HepG2 (cell line): ENCODE results near the gene ALS2CL. TPM values are rescaled to one million over a fixed set of nuclear protein-coding genes. Genes with fewer than 3 reads are reported as not detected.

ENCODE experiments used
- ATAC-seq: fragments of 200-7000 bp; cut with Tn5 transposase; 3 replicates; pipeline ENCODE4 v1.9.1; 2020; ENCODE audit warnings: mild to moderate bottlenecking, moderate library complexity
- BruUV-seq: library from RNA; stranded (reverse); fragments of 400-500 nt; replicated peaks from 2 replicates; lab custom pipeline; 2021; lab: Mats Ljungman, UMichigan
- CTCF ChIA-PET: fragments of 300-600 bp; formaldehyde crosslinking; extraction: SDS; loops from one replicate; lab custom pipeline; 2021; ENCODE audit warnings: low total read pairs, inconsistent platforms, low intra/inter-chr PET ratio; lab: Yijun Ruan, JAX
- POLR2A ChIA-PET: fragments of 350-600 bp; sonication (Branson Sonifier 250); formaldehyde crosslinking; loops from one replicate; lab custom pipeline; 2020; ENCODE audit warnings: antibody characterized with exemption, inconsistent platforms; lab: Yijun Ruan, JAX
- DNase-seq: peaks from one replicate; pipeline ENCODE4 v3.0.0-alpha.2; 2015; ENCODE audit warnings: low spot score
- FAIRE-seq: peaks from 3 replicates; lab custom pipeline; 2011; peaks lifted over from hg19 to GRCh38; lab: Jason Lieb, UNC
- H2AFZ ChIP-seq: one replicate; pipeline ENCODE4 v1.6.1; 2011; ENCODE audit warnings: low read length, inconsistent platforms
- H3K27ac ChIP-seq: fragments of 300-600 bp; 3 replicates; pipeline ENCODE4 v1.8.0; 2011; ENCODE audit warnings: mixed run types, mild to moderate bottlenecking, mixed read lengths, low read length, inconsistent platforms; ENCODE audit not compliant: insufficient read depth; ENCODE audit errors: extremely low read length
- H3K27me3 ChIP-seq, 2 experiments: fragments of 200-600 bp in 1 of 2; 2 replicates in 1 of 2; 3 replicates in 1 of 2; pipeline versions ENCODE4 v1.6.0 to v1.8.0; 2011; ENCODE audit warnings: low read length in 2 of 2, mild to moderate bottlenecking in 2 of 2, moderate library complexity in 2 of 2, inconsistent platforms in 1 of 2; ENCODE audit not compliant: insufficient read depth in 2 of 2, control insufficient read depth in 1 of 2
- H3K36me3 ChIP-seq, 2 experiments: fragments of 200-600 bp in 1 of 2; replicated peaks in 1 of 2; 2 replicates in 1 of 2; 3 replicates in 1 of 2; pipeline versions ENCODE4 v1.5.1 to v1.8.0; 2011; ENCODE audit warnings: low read length in 2 of 2, inconsistent platforms in 1 of 2; ENCODE audit not compliant: insufficient read depth in 2 of 2, control insufficient read depth in 1 of 2
- H3K4me1 ChIP-seq: 2 replicates; pipeline ENCODE4 v1.5.1; 2012; ENCODE audit warnings: low read length, inconsistent platforms; ENCODE audit not compliant: insufficient read depth
- H3K4me2 ChIP-seq: 2 replicates; pipeline ENCODE4 v1.6.0; 2011; ENCODE audit warnings: low read depth, low read length, inconsistent platforms
- H3K4me3 ChIP-seq, 3 experiments: fragments of 200-600 bp in 1 of 3; sonication (generic), shearing (Covaris generic) in 1 of 3; replicated peaks in 1 of 3; 2 replicates each; pipeline ENCODE4 v1.5.1; 2011 to 2016; ENCODE audit warnings: low read length in 3 of 3, inconsistent platforms in 2 of 3, low read depth in 2 of 3, mild to moderate bottlenecking in 2 of 3, control low read depth in 1 of 3, mixed read lengths in 1 of 3; ENCODE audit not compliant: insufficient read depth in 1 of 3
- H3K79me2 ChIP-seq: one replicate; pipeline ENCODE4 v1.6.1; 2011; ENCODE audit warnings: low read length, inconsistent platforms; ENCODE audit not compliant: insufficient read depth
- H3K9ac ChIP-seq: 2 replicates; pipeline ENCODE4 v1.6.0; 2011; ENCODE audit warnings: mild to moderate bottlenecking, low read depth, low read length, inconsistent platforms; ENCODE audit not compliant: insufficient read depth
- H3K9me3 ChIP-seq: 2 replicates; pipeline ENCODE4 v1.5.1; 2012; ENCODE audit warnings: mild to moderate bottlenecking, low read length
- H4K20me1 ChIP-seq: 2 replicates; pipeline ENCODE4 v1.6.0; 2011; ENCODE audit warnings: inconsistent platforms, mild to moderate bottlenecking, low read length, moderate library complexity; ENCODE audit not compliant: insufficient read depth
- MYNN ChIP-seq: sonication (generic); formaldehyde crosslinking; IDR thresholded peaks from 2 replicates; pipeline ENCODE4 v1.4.0; 2020; ENCODE audit warnings: mild to moderate bottlenecking, low read depth, missing genetic modification reagents
- NAIF1 ChIP-seq: sonication (generic); formaldehyde crosslinking; IDR thresholded peaks from 2 replicates; pipeline ENCODE4 v1.5.0; 2020; ENCODE audit warnings: mild to moderate bottlenecking, missing genetic modification reagents, borderline replicate concordance
- POGZ ChIP-seq: sonication (generic); formaldehyde crosslinking; IDR thresholded peaks from 2 replicates; pipeline ENCODE4 v1.4.0; 2020; ENCODE audit warnings: mild to moderate bottlenecking, missing genetic modification reagents
- SALL1 ChIP-seq: sonication (generic); formaldehyde crosslinking; IDR thresholded peaks from 2 replicates; pipeline ENCODE4 v1.8.0; 2022; ENCODE audit warnings: mild to moderate bottlenecking, missing genetic modification reagents
- SMYD3 ChIP-seq: sonication (generic); formaldehyde crosslinking; IDR thresholded peaks from 2 replicates; pipeline ENCODE4 v1.8.1; 2023; ENCODE audit warnings: mild to moderate bottlenecking, missing genetic modification reagents
- TARDBP ChIP-seq: sonication (generic); formaldehyde crosslinking; IDR thresholded peaks from 2 replicates; pipeline ENCODE4 v1.8.0; 2022; ENCODE audit warnings: mild to moderate bottlenecking, missing genetic modification reagents
- ZNF20 ChIP-seq: sonication (generic); formaldehyde crosslinking; IDR thresholded peaks from 2 replicates; pipeline ENCODE4 v1.4.0; 2020; ENCODE audit warnings: mild to moderate bottlenecking, moderate library complexity, missing genetic modification reagents
- ZNF292 ChIP-seq: sonication (generic); formaldehyde crosslinking; IDR thresholded peaks from 2 replicates; pipeline ENCODE4 v1.8.1; 2022; ENCODE audit warnings: mild to moderate bottlenecking, low read depth, missing genetic modification reagents, borderline replicate concordance
- WGBS: methylation state at CpG from one replicate; pipeline ENCODE4 v1.1.6; 2017; ENCODE audit warnings: low lambda C conversion rate; 5-methylcytosine and 5-hydroxymethylcytosine counted together
- in situ Hi-C: cut with HindIII; loops from 2 replicates; pipeline ENCODE4 v1.10.0; 2017; ENCODE audit warnings: low pct_unique_long_range_greater_than_20kb; ENCODE audit not compliant: extremely low pct_ligation_motif_present
- intact Hi-C: fragments of 100-400 bp; cut with micrococcal nuclease; formaldehyde crosslinking; loops from one replicate; pipeline ENCODE4 v1.10.0; 2022; ENCODE audit not compliant: unreplicated experiment
- polyA plus RNA-seq, 8 experiments: library from polyadenylated mRNA; depleted of rRNA in 3 of 8; stranded (reverse) in 7 of 8; unstranded in 1 of 8; fragments of >200 nt; fragmentation: Illumina TruSeq in 4 of 8; extraction: Trizol in 4 of 8; gene quantifications; 2 replicates each; pipeline versions ENCODE4 v1.2.1 to v1.2.3, GENCODE V29; 2011 to 2016; ENCODE audit warnings: low read depth in 4 of 8, missing spikeins in 1 of 8, mixed read lengths in 1 of 8; ENCODE audit not compliant: insufficient read depth in 1 of 8
- total RNA-seq, 5 experiments: library from RNA; depleted of rRNA; stranded (reverse); fragments of >200 nt; fragmentation: Illumina TruSeq; extraction: Trizol; gene quantifications; 2 replicates each; pipeline ENCODE4 v1.2.3, GENCODE V29; 2016; ENCODE audit warnings: low read depth in 1 of 5
- TF ChIP-seq, protein P1 (sequence below): sonication (generic); formaldehyde crosslinking; IDR thresholded peaks from 2 replicates; pipeline ENCODE4 v1.4.0; 2020; ENCODE audit warnings: missing genetic modification reagents, borderline replicate concordance
- TF ChIP-seq, protein P2 (sequence below): sonication (generic); formaldehyde crosslinking; IDR thresholded peaks from 2 replicates; pipeline ENCODE4 v1.8.0; 2023; ENCODE audit warnings: mild to moderate bottlenecking, missing genetic modification reagents
- TF ChIP-seq, protein P3 (sequence below): sonication (generic); formaldehyde crosslinking; IDR thresholded peaks from 2 replicates; pipeline ENCODE4 v1.5.0; 2020; ENCODE audit warnings: mild to moderate bottlenecking, missing genetic modification reagents

The ALS2CL gene
- total and polyA plus RNA-seq, 2 of the 13 experiments (the other 11 are each of a cell fraction or from before 2014, with no cell fraction given), result not detected

DNA sequence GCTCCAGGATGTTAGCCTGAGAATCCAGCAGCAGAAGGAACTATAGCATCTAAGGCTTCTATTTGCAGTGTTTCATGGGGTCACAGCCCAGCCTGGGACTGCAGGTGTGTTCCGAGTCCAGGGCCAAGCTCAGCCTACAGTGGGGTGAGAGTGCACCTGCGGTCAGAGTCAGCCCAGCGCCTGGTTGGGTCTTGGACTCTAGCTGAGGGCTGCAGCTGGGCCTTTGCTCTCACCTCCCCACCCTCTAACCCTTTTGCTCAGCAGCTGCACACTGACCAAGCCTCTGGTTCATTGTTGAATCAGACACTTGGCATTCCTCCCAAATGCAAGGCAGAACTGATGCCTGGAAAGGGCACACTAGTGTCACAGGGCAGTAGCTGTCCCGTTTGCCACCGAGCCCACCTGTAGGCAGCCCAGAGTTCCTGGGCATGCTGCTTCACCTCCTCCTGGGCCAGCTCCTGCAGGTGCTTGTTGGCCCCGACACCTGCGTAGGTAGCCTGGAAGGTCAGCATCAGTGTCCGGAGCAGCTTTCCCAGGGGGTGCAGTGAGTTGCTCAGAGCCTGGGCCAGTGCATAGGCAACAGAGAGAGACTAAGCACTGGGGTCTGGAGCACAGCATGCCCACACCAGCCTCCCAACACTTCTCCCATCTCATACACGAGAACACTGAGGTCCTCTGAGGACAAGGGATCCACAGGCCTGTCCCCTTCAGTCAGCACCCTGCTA is 17.5 kb downstream of the ALS2CL start:
- H4K20me1 ChIP-seq, result no peaks in the 10 kb centered on the region
- DNase-seq, result no peak
- intact Hi-C loops, result no loop called here
- no TSS peak for BruUV-seq
- POLR2A ChIA-PET, result no interaction called here
- no peak overlapping the region for H3K9ac ChIP-seq
- no peak overlapping the region for H3K27ac ChIP-seq
- no peak overlapping the region for H3K4me3 ChIP-seq
- in situ Hi-C loops, result no loop called here
- no peak for FAIRE-seq
- H2AFZ ChIP-seq, result no peak overlapping the region
- TF ChIP-seq SMYD3 (CRISPR knock-in tag), result no peak
- TF ChIP-seq, protein P1, sequence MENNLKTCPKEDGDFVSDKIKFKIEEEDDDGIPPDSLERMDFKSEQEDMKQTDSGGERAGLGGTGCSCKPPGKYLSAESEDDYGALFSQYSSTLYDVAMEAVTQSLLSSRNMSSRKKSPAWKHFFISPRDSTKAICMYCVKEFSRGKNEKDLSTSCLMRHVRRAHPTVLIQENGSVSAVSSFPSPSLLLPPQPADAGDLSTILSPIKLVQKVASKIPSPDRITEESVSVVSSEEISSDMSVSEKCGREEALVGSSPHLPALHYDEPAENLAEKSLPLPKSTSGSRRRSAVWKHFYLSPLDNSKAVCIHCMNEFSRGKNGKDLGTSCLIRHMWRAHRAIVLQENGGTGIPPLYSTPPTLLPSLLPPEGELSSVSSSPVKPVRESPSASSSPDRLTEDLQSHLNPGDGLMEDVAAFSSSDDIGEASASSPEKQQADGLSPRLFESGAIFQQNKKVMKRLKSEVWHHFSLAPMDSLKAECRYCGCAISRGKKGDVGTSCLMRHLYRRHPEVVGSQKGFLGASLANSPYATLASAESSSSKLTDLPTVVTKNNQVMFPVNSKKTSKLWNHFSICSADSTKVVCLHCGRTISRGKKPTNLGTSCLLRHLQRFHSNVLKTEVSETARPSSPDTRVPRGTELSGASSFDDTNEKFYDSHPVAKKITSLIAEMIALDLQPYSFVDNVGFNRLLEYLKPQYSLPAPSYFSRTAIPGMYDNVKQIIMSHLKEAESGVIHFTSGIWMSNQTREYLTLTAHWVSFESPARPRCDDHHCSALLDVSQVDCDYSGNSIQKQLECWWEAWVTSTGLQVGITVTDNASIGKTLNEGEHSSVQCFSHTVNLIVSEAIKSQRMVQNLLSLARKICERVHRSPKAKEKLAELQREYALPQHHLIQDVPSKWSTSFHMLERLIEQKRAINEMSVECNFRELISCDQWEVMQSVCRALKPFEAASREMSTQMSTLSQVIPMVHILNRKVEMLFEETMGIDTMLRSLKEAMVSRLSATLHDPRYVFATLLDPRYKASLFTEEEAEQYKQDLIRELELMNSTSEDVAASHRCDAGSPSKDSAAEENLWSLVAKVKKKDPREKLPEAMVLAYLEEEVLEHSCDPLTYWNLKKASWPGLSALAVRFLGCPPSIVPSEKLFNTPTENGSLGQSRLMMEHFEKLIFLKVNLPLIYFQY (CRISPR knock-in tag), result no peak
- no peak for TF ChIP-seq ZNF292 (CRISPR knock-in tag)
- TF ChIP-seq MYNN (CRISPR knock-in tag), result no peak
- no peak for TF ChIP-seq ZNF20 (CRISPR knock-in tag)
- no peak for TF ChIP-seq TARDBP
- no peak for TF ChIP-seq NAIF1
- no peak for TF ChIP-seq SALL1 (CRISPR knock-in tag)
- TF ChIP-seq, protein P2, sequence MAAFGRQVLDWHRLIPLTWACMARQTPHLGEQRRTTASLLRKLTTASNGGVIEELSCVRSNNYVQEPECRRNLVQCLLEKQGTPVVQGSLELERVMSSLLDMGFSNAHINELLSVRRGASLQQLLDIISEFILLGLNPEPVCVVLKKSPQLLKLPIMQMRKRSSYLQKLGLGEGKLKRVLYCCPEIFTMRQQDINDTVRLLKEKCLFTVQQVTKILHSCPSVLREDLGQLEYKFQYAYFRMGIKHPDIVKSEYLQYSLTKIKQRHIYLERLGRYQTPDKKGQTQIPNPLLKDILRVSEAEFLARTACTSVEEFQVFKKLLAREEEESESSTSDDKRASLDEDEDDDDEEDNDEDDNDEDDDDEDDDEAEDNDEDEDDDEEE (CRISPR knock-in tag), result no peak
- TF ChIP-seq POGZ (CRISPR knock-in tag), result no peak
- TF ChIP-seq, protein P3, sequence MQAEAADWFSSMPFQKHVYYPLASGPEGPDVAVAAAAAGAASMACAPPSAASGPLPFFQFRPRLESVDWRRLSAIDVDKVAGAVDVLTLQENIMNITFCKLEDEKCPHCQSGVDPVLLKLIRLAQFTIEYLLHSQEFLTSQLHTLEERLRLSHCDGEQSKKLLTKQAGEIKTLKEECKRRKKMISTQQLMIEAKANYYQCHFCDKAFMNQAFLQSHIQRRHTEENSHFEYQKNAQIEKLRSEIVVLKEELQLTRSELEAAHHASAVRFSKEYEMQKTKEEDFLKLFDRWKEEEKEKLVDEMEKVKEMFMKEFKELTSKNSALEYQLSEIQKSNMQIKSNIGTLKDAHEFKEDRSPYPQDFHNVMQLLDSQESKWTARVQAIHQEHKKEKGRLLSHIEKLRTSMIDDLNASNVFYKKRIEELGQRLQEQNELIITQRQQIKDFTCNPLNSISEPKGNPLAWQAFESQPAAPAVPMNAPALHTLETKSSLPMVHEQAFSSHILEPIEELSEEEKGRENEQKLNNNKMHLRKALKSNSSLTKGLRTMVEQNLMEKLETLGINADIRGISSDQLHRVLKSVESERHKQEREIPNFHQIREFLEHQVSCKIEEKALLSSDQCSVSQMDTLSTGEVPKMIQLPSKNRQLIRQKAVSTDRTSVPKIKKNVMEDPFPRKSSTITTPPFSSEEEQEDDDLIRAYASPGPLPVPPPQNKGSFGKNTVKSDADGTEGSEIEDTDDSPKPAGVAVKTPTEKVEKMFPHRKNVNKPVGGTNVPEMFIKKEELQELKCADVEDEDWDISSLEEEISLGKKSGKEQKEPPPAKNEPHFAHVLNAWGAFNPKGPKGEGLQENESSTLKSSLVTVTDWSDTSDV, result no peak
- peaks cover 0 to 48% of the 10 kb centered on the region in 2 experiments; a peak in 4 of 5 replicates for H3K27me3 ChIP-seq
- H3K79me2 ChIP-seq, result no peaks in the 10 kb centered on the region
- peak; percentile 17; the same call in 1 of the 3 replicates for ATAC-seq
- CTCF ChIA-PET, result interaction anchor here (1.1 kb wide), 1 partner anchor 188 kb away, joined by 3 read pairs; no protein-coding TSS in a partner anchor
- no peaks in the 10 kb centered on the region for H3K9me3 ChIP-seq
- 3% methylated on average over 4 of the region's 9 CpGs for WGBS
- H3K4me1 ChIP-seq, result no peaks in the 10 kb centered on the region
- H3K36me3 ChIP-seq, result no peaks in the 10 kb centered on the region
- no peak overlapping the region for H3K4me2 ChIP-seq
